HCT116 (cell line): Measurements from ENCODE around the gene ZFPL1. TPM values are rescaled to one million over a fixed set of nuclear protein-coding genes. Genes with fewer than 3 reads are reported as not detected.

Experiments
- ATAC-seq: fragments of 200-7000 bp; cut with Tn5 transposase; 2 replicates; pipeline ENCODE4 v1.9.1; 2020; ENCODE audit warnings: mild to moderate bottlenecking, moderate library complexity
- BruUV-seq: library from RNA; stranded (reverse); fragments of 400-500 nt; replicated peaks from 2 replicates; lab custom pipeline; 2021; lab: Mats Ljungman, UMichigan
- CTCF ChIA-PET: fragments of 300-600 bp; sonication (Branson Sonifier 250); formaldehyde crosslinking; loops from one replicate; lab custom pipeline; 2021; ENCODE audit warnings: antibody characterized with exemption; lab: Charles Lee
- POLR2A ChIA-PET: fragments of 300-600, 350-600 bp; sonication (Branson Sonifier 250); formaldehyde crosslinking; loops from one replicate; lab custom pipeline; 2021; ENCODE audit warnings: antibody characterized with exemption; lab: Charles Lee
- RAD21 ChIA-PET, 2 experiments: fragments of 300-600 bp; sonication (Branson Sonifier 250); formaldehyde crosslinking; loops; one replicate each; lab custom pipeline; 2023; ENCODE audit warnings: low total read pairs in 2 of 2; ENCODE audit not compliant: uncharacterized antibody in 2 of 2, unreplicated experiment in 2 of 2, low non-redundant PET in 1 of 2; lab: Charles Lee
- DNase-seq: peaks from one replicate; pipeline ENCODE4 v3.0.0-alpha.2; 2010; ENCODE audit warnings: low read depth, low spot score
- H2AFZ ChIP-seq: fragments of 200-600 bp; shearing (Covaris generic), sonication (generic); 2 replicates; pipeline ENCODE4 v1.6.1; 2017; ENCODE audit warnings: low read depth, mixed run types, mixed read lengths, antibody characterized with exemption, low read length; ENCODE audit not compliant: poor library complexity, severe bottlenecking
- H3K27ac ChIP-seq: 2 replicates; pipeline ENCODE4 v1.5.1; 2012; ENCODE audit warnings: low read depth, low read length
- H3K27me3 ChIP-seq: fragments of 200-600 bp; sonication (generic); 2 replicates; pipeline ENCODE4 v1.6.1; 2016; ENCODE audit warnings: mixed run types, low read length, mixed read lengths; ENCODE audit not compliant: insufficient read depth
- H3K36me3 ChIP-seq, 2 experiments: fragments of 200-500 bp in 1 of 2; fragments of 200-600 bp in 1 of 2; sonication (Bioruptor generic) in 1 of 2; sonication (generic) in 1 of 2; 2 replicates each; pipeline versions ENCODE4 v1.5.1 to v1.6.1; 2014 to 2016; ENCODE audit warnings: low read length in 2 of 2, inconsistent platforms in 1 of 2, mixed read lengths in 1 of 2, mixed run types in 1 of 2; ENCODE audit not compliant: insufficient read depth in 2 of 2, control insufficient read depth in 1 of 2
- H3K4me1 ChIP-seq, 2 experiments: fragments of 200-600 bp in 1 of 2; sonication (generic) in 1 of 2; 2 replicates each; pipeline versions ENCODE4 v1.5.1 to v1.6.1; 2012 to 2017; ENCODE audit warnings: low read length in 2 of 2, inconsistent platforms in 1 of 2, mild to moderate bottlenecking in 1 of 2, mixed read lengths in 1 of 2, mixed run types in 1 of 2, moderate library complexity in 1 of 2; ENCODE audit not compliant: insufficient read depth in 2 of 2, control insufficient read depth in 1 of 2
- H3K4me2 ChIP-seq: fragments of 200-600 bp; sonication (generic); 2 replicates; pipeline ENCODE4 v1.6.1; 2017; ENCODE audit warnings: mixed run types, low read length, mixed read lengths
- H3K4me3 ChIP-seq, 2 experiments: fragments of 200-600 bp in 1 of 2; sonication (generic) in 1 of 2; replicated peaks in 1 of 2; 2 replicates each; pipeline ENCODE4 v1.5.1; 2011 to 2016; ENCODE audit warnings: low read length in 2 of 2, control low read depth in 1 of 2, low read depth in 1 of 2, mild to moderate bottlenecking in 1 of 2, mixed read lengths in 1 of 2, mixed run types in 1 of 2
- H3K79me2 ChIP-seq: fragments of 200-600 bp; sonication (generic); 2 replicates; pipeline ENCODE4 v1.6.1; 2017; ENCODE audit warnings: mild to moderate bottlenecking, mixed run types, low read length, moderate library complexity, mixed read lengths; ENCODE audit not compliant: insufficient read depth
- H3K9ac ChIP-seq: fragments of 200-600 bp; sonication (generic); 2 replicates; pipeline ENCODE4 v1.6.1; 2016; ENCODE audit warnings: low read length, mixed read lengths
- H3K9me2 ChIP-seq: fragments of 200-600 bp; sonication (generic), shearing (Covaris generic); 2 replicates; pipeline ENCODE4 v1.6.1; 2017; ENCODE audit warnings: mixed run types, mild to moderate bottlenecking, moderate library complexity; ENCODE audit not compliant: insufficient read depth
- H3K9me3 ChIP-seq, 2 experiments: fragments of 200-500 bp in 1 of 2; fragments of 200-600 bp in 1 of 2; sonication (Bioruptor generic) in 1 of 2; sonication (generic) in 1 of 2; 2 replicates each; pipeline ENCODE4 v1.6.1; 2014 to 2017; ENCODE audit warnings: low read length in 2 of 2, mixed read lengths in 2 of 2, inconsistent platforms in 1 of 2, low read depth in 1 of 2, mild to moderate bottlenecking in 1 of 2, mixed run types in 1 of 2, moderate library complexity in 1 of 2; ENCODE audit not compliant: control insufficient read depth in 1 of 2, insufficient read depth in 1 of 2
- H4K20me1 ChIP-seq: fragments of 200-600 bp; sonication (generic), shearing (Covaris generic); 2 replicates; pipeline ENCODE4 v1.6.1; 2017; ENCODE audit warnings: mixed run types, mild to moderate bottlenecking, moderate library complexity; ENCODE audit not compliant: insufficient read depth
- CBX3 ChIP-seq: IDR thresholded peaks from 2 replicates; pipeline ENCODE4 v1.6.1; 2012; ENCODE audit warnings: low read depth
- CEBPB ChIP-seq: IDR thresholded peaks from 2 replicates; pipeline ENCODE4 v1.6.1; 2012; ENCODE audit warnings: low read depth
- ELF1 ChIP-seq: IDR thresholded peaks from 2 replicates; pipeline ENCODE4 v1.6.1; 2012; ENCODE audit warnings: low read depth, borderline replicate concordance
- EZH2phosphoT487 ChIP-seq: fragments of 200-600 bp; IDR thresholded peaks from 2 replicates; pipeline ENCODE4 v1.6.1; 2018; ENCODE audit warnings: antibody characterized with exemption, borderline replicate concordance
- FOSL1 ChIP-seq: IDR thresholded peaks from 2 replicates; pipeline ENCODE4 v1.6.1; 2012; ENCODE audit warnings: low read depth
- POLR2A ChIP-seq: IDR thresholded peaks from 2 replicates; pipeline ENCODE4 v1.7.0; 2011; ENCODE audit warnings: borderline replicate concordance; ENCODE audit not compliant: insufficient read depth, insufficient read length; ENCODE audit errors: extremely low read depth
- POLR2AphosphoS5 ChIP-seq: IDR thresholded peaks from 2 replicates; pipeline ENCODE4 v1.6.1; 2011; ENCODE audit warnings: mild to moderate bottlenecking, low read depth, low read length, moderate library complexity
- RAD21 ChIP-seq: IDR thresholded peaks from 2 replicates; pipeline ENCODE4 v1.6.1; 2012; ENCODE audit warnings: low read depth, mild to moderate bottlenecking
- SIN3A ChIP-seq: IDR thresholded peaks from 2 replicates; pipeline ENCODE4 v1.6.1; 2012; ENCODE audit warnings: low read depth
- SRF ChIP-seq: IDR thresholded peaks from 2 replicates; pipeline ENCODE4 v1.6.1; 2012; ENCODE audit warnings: low read depth
- YY1 ChIP-seq: IDR thresholded peaks from 2 replicates; pipeline ENCODE4 v1.6.1; 2011; ENCODE audit warnings: low read length, low read depth, moderate library complexity, mild to moderate bottlenecking; ENCODE audit not compliant: insufficient replicate concordance; ENCODE audit errors: extremely low read depth
- ZNF274 ChIP-seq: fragments of 200-500 bp; sonication (Bioruptor generic); IDR thresholded peaks from 2 replicates; pipeline ENCODE4 v1.6.1; 2014; ENCODE audit warnings: mild to moderate bottlenecking, low read depth, low read length, inconsistent platforms
- intact Hi-C: fragments of 100-400 bp; cut with micrococcal nuclease; formaldehyde crosslinking; loops from 2 replicates; pipeline ENCODE4 v1.10.0; 2022
- total RNA-seq: library from RNA; stranded (reverse); gene quantifications from one replicate; pipeline ENCODE4 v1.2.1, GENCODE V29; 2021; ENCODE audit not compliant: unreplicated experiment
- TF ChIP-seq, protein P1 (sequence below): IDR thresholded peaks from 2 replicates; pipeline ENCODE4 v1.6.1; 2011; ENCODE audit warnings: mild to moderate bottlenecking, low read length, moderate library complexity; ENCODE audit not compliant: insufficient replicate concordance; ENCODE audit errors: extremely low read depth
- TF ChIP-seq, protein P2 (sequence below): IDR thresholded peaks from 2 replicates; pipeline ENCODE4 v1.6.1; 2012

The ZFPL1 gene
- total RNA-seq, 1 experiment from 2014 or later, result 35.3 TPM

DNA sequence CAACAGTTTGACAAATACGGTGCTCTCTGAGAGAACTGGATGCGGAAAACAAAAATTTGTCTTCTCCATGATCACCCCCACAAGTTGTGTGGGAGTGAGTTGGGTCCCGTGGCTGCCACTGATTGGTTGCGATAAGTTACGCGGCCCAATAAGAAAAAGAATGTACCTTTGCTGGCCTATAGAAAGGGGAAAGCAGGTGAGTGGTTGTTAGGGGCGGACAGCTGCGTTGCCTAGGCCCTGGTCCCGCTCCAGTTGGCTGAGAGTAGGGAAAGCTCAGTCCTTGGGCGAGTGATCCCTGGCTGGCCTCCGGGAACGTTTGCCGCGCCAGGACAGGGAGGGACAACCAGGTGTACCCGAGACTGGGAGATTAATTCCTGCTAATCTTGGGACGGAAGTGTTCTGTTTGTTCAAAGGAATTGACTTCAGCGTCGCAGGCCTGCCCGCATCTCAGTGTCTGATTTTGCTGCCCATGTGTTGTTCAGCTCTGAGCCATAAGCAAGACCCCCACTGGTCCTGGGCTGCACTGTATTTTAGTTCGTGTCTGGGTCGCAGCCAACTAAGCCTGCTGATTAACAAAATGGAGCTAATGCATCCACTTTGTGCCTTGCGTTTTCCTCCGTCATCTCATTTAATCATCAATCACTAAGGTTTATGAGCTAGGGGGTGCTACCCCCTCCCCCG, 51.1 kb downstream of the ZFPL1 start:
- Histone ChIP-seq H3K9me3 (no peaks in the 10 kb centered on the region), H3K4me3 (peak overlapping the region; percentile 81 to 98), H3K9me2 (no peaks in the 10 kb centered on the region), H3K4me2 (peak overlapping the region; percentile 95), H4K20me1 (no peaks in the 10 kb centered on the region), H3K79me2 (peaks cover 27% of the 10 kb centered on the region)
- ATAC-seq, result peak; percentile 88
- POLR2A ChIA-PET, result interaction anchor here (0.6 to 4.1 kb wide), 19 partner anchors 9 to 331 kb away, joined by 3 to 52 read pairs (median 4); partner anchors contain the start of genes CAPN1, FAU, MRPL49 and NEAT1
- TF ChIP-seq POLR2AphosphoS5 (peak; percentile 97), POLR2A (peak; percentile 83), ZNF274 (no peak)
- TF ChIP-seq, all 23 proteins: peak for 2
- BruUV-seq, result TSS peak; percentile 84
- DNase-seq, result peak; percentile 95
- peak overlapping the region; percentile 89 for H3K27ac ChIP-seq
- intact Hi-C loops, result loop anchor here (2.0 kb wide), 1 partner anchor 46 kb away; the partner anchor contains the start of gene CAPN1
- ChIA-PET CTCF (interaction anchor here (1.2 to 2.6 kb wide), 6 partner anchors 9 to 46 kb away, joined by 3 to 9 read pairs (median 5); partner anchors contain the start of genes TM7SF2 and ZNHIT2), RAD21 (interaction anchor here (0.6 to 1.1 kb wide), 3 partner anchors 13 to 46 kb away, joined by 3 to 4 read pairs (median 3); partner anchors contain the start of genes CAPN1 (in 1 of the 2), FAU (in 1 of the 2) and MRPL49 (in 1 of the 2))
- peaks cover 9 to 28% of the 10 kb centered on the region in 2 experiments; a peak in 3 of 4 replicates for H3K4me1 ChIP-seq
- H3K9ac ChIP-seq, result peak overlapping the region; percentile 89
- peaks cover 13 to 22% of the 10 kb centered on the region in 2 experiments; a peak in 2 of 4 replicates for H3K36me3 ChIP-seq
- no peaks in the 10 kb centered on the region for H3K27me3 ChIP-seq
- no peak overlapping the region for H2AFZ ChIP-seq

DNA sequence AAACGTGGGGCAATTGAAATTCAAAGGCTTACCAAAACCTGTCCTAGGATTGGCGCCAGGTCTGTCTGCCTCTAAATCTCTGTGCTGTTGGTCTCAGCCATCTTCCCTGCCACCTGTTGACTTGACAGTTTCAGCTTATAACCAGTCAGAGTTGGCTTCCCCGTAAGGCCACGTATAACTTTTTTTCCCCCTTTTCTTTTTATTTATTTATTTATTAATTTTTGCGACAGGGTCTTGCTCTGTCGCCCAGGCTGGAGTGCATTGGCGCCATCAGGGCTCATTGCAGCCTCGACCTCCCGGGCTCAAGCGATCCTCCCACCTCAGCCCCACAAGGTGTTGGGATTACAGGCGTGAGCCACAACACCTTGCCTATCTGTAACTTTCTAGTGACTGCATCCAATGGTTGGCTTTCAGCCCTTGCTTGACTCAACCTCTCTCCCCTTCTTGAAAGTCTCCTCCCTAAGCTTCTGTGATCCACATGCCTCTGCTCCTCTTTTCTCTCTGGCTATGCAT, 51.7 kb downstream of the ZFPL1 start:
- ChIA-PET RAD21 (interaction anchor here (0.6 to 1.1 kb wide), 3 partner anchors 13 to 46 kb away, joined by 3 to 4 read pairs (median 3); partner anchors contain the start of genes CAPN1 (in 1 of the 2), FAU (in 1 of the 2) and MRPL49 (in 1 of the 2)), POLR2A (interaction anchor here (0.8 to 4.1 kb wide), 14 partner anchors 9 to 332 kb away, joined by 3 to 52 read pairs (median 4); partner anchors contain the start of genes CAPN1, FAU, MRPL49 and SPDYC), CTCF (interaction anchor here (1.2 to 2.6 kb wide), 5 partner anchors 18 to 45 kb away, joined by 3 to 9 read pairs (median 6); partner anchors contain the start of genes TM7SF2 and ZNHIT2)
- Histone ChIP-seq H3K27me3 (no peaks in the 10 kb centered on the region), H3K9me2 (no peaks in the 10 kb centered on the region), H3K36me3 (peaks cover 10 to 18% of the 10 kb centered on the region in 2 experiments; a peak in 2 of 4 replicates), H3K4me1 (peaks cover 9 to 28% of the 10 kb centered on the region in 2 experiments; a peak in 3 of 4 replicates), H2AFZ (no peak overlapping the region), H3K9ac (peak overlapping the region; percentile 89), H3K27ac (peak overlapping the region; percentile 89), H3K4me3 (peak overlapping the region; percentile 81 to 98), H3K9me3 (no peaks in the 10 kb centered on the region), H4K20me1 (no peaks in the 10 kb centered on the region), H3K4me2 (peak overlapping the region; percentile 95), H3K79me2 (peaks cover 27% of the 10 kb centered on the region)
- no TSS peak for BruUV-seq
- DNase-seq (no peak), ATAC-seq (no peak)
- intact Hi-C loops, result loop anchor here (2.0 kb wide), 1 partner anchor 45 kb away; the partner anchor contains the start of gene CAPN1
- TF ChIP-seq, protein P1, sequence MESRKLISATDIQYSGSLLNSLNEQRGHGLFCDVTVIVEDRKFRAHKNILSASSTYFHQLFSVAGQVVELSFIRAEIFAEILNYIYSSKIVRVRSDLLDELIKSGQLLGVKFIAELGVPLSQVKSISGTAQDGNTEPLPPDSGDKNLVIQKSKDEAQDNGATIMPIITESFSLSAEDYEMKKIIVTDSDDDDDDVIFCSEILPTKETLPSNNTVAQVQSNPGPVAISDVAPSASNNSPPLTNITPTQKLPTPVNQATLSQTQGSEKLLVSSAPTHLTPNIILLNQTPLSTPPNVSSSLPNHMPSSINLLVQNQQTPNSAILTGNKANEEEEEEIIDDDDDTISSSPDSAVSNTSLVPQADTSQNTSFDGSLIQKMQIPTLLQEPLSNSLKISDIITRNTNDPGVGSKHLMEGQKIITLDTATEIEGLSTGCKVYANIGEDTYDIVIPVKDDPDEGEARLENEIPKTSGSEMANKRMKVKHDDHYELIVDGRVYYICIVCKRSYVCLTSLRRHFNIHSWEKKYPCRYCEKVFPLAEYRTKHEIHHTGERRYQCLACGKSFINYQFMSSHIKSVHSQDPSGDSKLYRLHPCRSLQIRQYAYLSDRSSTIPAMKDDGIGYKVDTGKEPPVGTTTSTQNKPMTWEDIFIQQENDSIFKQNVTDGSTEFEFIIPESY, result no peak
- no peak for TF ChIP-seq EZH2phosphoT487
- TF ChIP-seq SRF, result no peak
- TF ChIP-seq ZNF274, result no peak
- TF ChIP-seq YY1, result no peak
- TF ChIP-seq, protein P2, sequence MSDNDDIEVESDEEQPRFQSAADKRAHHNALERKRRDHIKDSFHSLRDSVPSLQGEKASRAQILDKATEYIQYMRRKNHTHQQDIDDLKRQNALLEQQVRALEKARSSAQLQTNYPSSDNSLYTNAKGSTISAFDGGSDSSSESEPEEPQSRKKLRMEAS, result no peak
- TF ChIP-seq FOSL1, result no peak
- no peak for TF ChIP-seq CBX3
- TF ChIP-seq CEBPB, result no peak
- no peak for TF ChIP-seq ELF1
- TF ChIP-seq RAD21, result no peak
- no peak for TF ChIP-seq SIN3A
